Liver (tissue), 3 donors: ENCODE results near the gene SLC25A25.

Source experiments
- CTCF ChIP-seq: fragments of 150-350 bp; IDR thresholded peaks from 2 replicates; pipeline ENCODE4 v1.5.1; 2017; ENCODE audit warnings: improper control_type of control experiment, low read depth, low read length; ENCODE audit not compliant: missing input control
- TAF1 ChIP-seq: conservative IDR thresholded peaks from 2 replicates; pipeline ENCODE4 v1.6.1; 2016; ENCODE audit warnings: antibody characterized with exemption, mild to moderate bottlenecking
- YY1 ChIP-seq: IDR thresholded peaks from 2 replicates; pipeline ENCODE4 v1.6.1; 2016; ENCODE audit warnings: antibody characterized with exemption, mild to moderate bottlenecking
- donor health status: healthy.
- donor health status: healthy.

- no peak for TF ChIP-seq CTCF
- TF ChIP-seq TAF1 = no peak
- peak; percentile 59 for TF ChIP-seq YY1
Measured at GRCh38 chr9:128055344-128056040, 12.5 kb upstream of the SLC25A25 start.
